SW480 (cell line): ENCODE data around the gene ZFPM1.

Experiments
- DNase-seq: peaks from one replicate; pipeline ENCODE4 v3.0.0-alpha.2; 2016; ENCODE audit warnings: low spot score

ZFPM1 gene

DNA sequence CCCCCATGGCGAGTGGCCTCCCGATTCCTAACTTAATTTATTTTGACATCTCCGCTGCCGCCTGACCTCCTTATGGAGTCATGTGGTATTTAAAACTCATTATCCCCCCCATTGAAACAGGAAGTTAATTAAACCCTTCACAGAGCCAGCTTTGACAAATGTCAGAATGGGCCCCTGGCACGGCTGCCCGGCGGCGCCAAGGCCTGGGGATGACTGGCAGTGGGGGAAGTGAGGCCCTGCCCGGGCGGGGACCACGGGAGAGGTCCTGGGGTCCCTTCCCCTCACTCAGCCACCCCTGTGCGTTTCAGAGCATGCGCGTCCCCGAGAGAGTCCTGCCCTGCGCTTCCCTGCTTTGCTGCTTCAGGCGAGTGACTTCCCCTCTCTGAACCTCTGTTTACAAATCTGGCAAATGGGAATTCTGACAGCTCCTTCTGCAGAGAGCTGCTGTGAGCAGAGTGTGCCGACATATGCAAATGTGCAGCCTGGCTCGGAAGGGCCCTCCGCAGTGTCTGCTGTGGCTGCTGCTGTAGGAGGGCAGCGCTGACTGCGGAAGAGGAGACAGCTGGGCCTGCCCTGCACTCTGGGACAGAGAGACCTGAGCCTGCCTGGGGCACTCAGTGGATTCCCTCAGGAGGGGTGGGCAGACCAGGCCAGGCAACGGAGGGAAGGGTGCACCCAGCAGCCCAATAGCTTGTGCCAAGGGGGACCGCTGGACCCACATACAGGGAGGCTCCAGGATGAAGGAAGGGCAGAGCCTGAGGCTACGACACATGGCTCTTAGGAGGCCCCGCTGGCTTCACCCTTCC lies 4.4 kb upstream of the ZFPM1 start:
- DNase-seq = no peak

DNA sequence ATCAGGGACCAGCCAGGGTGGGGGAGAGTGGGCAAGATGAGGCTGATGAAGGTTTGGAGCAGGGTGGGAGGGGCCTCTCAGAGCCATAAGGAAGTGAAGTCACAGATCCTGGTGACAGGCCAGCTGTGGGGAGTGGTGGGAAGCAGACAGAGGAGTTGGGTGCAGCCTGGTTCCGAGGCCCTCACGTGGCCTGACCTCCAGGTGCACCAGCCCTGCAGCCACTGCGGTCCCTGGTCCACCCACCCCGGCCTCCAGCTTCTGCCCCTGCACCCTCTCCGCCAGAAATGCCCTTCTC lies 3.9 kb upstream of the ZFPM1 start:
- no peak for DNase-seq

- no peak for DNase-seq
Measured at GRCh38 chr16:88451586-88452481, 1.2 kb upstream of the ZFPM1 start.

DNA sequence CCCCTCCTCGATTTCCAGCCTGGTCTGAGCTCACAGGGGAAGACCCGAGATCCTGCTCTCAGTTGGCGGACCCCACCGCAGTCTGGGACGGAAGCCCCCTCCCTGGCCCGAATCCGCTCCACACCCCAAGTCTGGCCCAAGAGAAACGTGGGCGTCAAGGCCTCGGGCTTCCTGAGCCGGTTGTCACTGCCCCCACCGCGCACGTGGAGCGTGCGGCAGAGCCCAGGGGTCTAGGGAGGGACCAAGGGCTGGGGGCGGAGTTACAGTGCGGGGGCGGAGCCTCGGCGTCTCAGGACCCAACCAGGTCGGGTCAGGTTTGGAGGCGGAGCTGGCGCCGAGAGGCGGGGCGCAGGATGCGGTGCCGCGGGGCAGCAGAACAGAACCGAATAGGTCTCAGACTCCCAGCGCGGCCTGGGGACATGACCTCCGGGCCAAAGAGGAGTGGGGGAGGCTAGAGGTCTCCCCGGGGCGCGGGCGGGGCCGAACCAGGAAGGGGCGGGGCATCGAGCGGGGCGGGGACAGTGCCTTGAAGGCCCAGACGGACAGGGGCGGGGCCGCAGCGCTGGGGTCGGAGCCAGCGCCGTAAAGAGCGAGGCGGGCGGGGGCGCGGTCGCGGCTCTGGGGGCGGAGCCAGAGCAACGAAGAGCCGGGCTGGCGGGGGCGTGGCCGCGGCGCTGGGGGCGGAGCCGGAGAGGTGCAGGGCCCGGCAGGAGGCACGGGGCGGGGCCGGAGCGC lies 431 bp upstream of the ZFPM1 start:
- peak; percentile 86 for DNase-seq

DNA sequence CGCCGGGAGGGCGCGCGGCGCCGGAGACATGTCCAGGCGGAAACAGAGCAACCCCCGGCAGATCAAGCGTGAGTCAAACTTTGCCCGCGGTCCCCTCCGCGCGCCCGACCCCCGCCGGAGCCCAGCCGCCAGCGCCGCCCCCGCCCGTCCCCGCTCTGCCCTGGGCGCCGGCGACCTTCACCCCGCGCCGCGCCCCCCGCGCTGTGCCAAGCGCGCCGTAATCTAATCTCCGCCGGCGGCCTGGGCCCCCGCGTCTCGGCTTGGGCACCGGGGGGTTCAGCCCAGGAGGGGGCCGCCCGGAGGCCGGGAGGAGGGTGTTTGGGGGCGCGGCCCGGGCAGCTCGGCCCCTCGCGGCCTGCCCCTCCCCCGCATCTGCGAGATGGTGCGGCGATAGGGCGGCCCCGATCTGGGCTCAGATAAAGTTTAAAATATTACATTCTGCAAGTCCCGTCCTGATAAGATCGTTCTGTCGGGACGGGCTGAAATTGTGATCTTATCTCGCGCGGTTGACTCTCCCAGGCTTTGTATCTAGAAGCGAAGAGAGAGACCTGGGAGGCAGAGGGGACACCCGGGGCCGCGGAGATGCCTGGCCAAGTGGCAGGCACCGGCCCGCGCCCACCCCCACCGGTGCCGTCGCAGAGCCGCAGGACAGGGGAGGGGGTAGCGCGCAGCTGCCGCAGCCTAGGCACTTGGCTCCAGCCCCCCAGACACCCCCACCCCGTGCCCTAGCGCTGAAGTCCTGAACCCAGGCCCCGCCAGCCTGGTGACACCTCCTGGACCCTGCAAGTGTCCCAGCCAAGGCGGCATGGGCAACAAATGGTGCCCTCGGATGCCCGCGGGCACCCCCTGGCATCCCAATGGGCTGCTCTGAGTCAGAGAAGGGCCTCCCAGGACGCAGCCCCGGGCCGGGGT lies 787 bp downstream of the ZFPM1 start:
- DNase-seq = no peak

GRCh38 chr16:88454523-88454947 lies 1.5 kb downstream of the ZFPM1 start:
- peak; percentile 25 for DNase-seq

DNA sequence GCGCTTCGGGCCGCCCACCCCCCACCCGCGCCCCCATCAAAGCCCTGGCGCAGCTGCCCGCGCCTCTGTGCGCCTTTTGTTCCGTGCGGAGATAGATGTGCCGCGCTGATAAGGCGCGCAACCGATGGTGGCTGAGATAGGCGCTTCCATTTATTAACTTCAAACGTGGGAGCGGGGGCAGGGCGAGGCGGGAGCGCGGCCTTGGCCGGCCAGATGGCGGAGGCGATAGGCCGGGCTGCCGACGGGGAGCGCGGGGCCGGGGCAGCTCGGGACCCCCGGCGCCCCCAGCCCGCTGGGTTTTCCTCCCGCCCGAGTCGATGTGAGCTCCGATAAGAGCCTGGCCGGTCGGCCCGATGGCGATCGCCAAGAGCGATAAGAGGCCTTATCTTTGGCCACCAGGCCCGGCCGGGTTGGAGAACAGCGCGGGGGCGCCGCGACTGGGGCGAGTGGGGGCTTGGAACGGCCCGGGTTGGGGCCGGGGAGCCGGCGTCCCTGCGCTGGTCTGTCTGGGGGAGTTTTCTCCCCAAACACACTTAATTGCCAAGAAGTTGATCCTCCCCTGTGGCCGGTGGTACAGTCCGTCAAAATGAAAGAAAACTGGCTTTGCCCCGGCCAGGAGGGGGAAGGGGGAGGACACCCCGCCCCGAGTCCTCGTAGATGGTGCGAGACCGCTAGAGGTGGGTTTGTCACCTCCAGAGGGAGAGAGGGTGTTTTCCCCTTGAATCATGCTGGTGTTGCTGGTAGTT lies 2.7 kb downstream of the ZFPM1 start:
- peak; percentile 57 for DNase-seq

GRCh38 chr16:88456356-88457292 lies 3.5 kb downstream of the ZFPM1 start:
- DNase-seq = peak; percentile 80

- no peak for DNase-seq
Measured at GRCh38 chr16:88458039-88458772, 5.1 kb downstream of the ZFPM1 start.

DNA sequence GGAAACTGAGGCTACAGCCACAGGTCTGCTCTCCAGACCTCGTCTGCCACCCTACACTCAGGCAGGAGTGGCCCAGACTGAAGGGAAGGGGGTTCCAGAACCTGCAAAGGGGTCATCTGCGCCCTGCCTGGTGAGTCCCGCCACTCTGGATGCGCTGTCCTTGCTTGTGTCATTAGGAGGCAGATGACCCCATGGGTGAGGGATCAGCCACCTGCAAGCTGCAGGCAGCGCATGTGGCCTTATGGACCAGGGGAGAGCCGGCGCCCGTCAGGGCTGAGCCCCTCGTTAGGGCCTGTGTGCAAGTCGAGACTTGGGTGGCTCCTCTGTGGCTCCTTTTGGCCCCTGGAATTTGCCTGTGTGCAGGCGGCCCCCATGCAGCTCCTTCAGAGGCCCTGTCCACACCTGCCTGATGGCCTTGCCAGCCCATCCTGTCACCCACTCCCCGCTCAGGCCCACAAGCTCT lies 5.7 kb downstream of the ZFPM1 start:
- no peak for DNase-seq

DNA sequence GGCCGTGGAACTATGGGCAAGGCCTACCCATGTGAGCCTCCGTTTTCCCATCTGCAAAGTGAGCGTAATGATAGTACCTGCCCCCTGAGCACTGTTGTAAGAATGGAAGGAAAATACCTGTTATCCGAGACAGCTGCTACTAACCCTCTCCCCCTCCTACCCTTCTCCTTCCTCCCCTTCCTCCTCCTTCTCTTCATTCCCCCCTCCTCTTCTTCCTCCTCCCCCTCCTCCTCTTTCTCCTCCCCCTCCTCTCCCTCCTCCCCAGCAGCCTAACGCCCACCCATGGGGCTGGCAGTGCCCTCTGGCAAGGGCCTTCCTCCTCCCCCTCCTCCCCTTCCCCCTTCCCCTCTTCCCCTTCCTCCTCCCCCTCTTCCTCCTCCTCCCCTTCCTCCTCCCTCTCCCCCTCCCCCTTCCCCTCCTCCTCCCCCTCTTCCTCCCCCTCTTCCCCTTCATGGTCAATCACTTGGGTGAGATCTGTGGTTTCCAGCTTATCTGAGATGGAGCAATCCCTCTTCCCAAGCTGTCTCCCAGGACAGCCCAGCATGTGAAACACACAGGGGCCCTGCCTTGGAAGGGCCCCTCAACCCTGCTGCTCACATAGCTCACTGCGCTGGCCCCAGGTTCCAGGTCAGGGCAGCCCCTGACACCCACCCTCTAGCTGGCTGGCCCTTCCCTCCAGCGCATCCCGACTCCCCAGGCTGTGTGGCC lies 6.4 kb downstream of the ZFPM1 start:
- no peak for DNase-seq

GRCh38 chr16:88460496-88461330 lies 7.6 kb downstream of the ZFPM1 start:
- no peak for DNase-seq

DNA sequence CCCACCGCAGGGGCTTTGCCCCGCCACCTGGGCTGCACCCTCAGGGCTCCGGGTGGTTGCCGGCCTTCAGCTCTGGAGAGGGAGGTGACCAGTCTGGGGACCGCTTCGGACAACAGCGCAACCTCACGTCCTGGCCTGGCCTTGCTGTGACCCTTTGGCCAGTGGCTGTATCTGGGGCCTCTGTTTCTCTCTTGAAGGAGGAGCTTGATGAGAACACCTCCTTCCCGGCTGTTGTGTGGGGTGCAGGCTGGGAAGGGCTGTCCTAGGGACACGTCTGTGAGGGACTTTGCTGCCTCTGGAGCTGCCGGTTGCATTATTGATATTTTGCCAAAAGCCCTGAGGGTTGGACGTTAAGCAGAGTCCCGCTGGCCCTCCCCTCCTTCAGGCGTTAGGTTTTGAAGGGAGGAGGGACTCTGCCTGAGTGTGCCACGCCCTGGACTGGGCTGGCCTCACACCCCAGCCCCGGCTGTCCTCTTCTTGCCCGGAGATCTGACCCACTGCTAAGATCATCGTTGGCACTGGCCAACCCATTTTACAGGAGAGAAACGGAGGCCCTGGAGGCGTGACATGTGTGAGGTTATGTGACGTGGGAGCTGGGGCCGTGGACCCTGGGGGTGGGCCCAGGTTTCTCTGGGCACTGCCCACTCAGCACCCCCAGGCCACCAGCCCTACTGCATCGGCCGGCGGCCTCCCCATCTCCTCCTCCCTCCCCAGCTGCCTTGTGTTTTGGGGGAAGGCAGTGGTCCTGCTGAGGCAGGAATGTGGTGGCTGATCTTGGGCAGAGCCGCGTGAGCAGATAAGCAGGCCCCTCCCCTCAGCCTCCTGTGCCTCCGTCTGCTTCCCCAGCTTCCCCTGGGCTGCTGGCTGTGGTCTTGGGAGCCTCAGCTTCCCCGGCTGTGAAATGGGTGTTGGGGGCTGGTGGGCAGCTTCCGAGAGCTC lies 8.5 kb downstream of the ZFPM1 start:
- DNase-seq = no peak

DNA sequence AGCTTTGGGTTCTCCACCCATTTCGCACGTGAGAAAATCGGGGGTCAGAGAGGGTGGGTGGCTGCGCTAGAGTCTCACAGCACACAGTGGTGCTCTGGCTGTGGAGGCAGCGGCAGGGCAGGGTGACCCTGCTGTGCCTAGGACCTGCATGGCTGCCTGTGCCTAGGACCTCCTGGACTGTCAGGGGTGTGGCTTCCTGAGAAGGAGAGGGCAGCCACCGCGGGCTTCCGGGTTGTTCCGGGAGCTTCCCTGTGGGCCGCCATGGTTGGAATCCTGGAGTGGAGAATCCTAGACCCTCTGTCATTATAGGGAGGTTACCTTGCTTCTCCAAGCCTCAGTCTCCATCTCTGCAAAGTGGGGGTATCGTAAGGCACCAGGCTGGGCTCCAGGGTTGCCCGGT lies 9.3 kb downstream of the ZFPM1 start:
- DNase-seq = no peak

GRCh38 chr16:88463411-88463810 lies 10.3 kb downstream of the ZFPM1 start:
- DNase-seq = no peak
